ENCODE results near the gene SMARCC1.

The SMARCC1 gene

GRCh38 chr3:47610583-47610982, 171.1 kb downstream of the SMARCC1 start:
- H3K4me3 ChIP-seq (ENCODE audit: severe bottlenecking) = no peak overlapping the region
- no peak overlapping the region for H3K27ac ChIP-seq (ENCODE audit: poor library complexity, severe bottlenecking)
- H3K4me1 ChIP-seq (ENCODE audit: insufficient read depth, poor library complexity, severe bottlenecking) = no peaks in the 10 kb centered on the region
- no peak for ATAC-seq (ENCODE audit: low read depth)
- no peak for TF ChIP-seq CTCF (IDR thresholded peaks at IDR 0.05; ENCODE audit: poor library complexity, severe bottlenecking)
- H3K27me3 ChIP-seq (ENCODE audit: insufficient read depth, poor library complexity, severe bottlenecking) = no peaks in the 10 kb centered on the region
- no peak for DNase-seq (ENCODE audit: low spot score)
- H3K36me3 ChIP-seq (ENCODE audit: low read depth) = peaks cover 90% of the 10 kb centered on the region
- no peaks in the 10 kb centered on the region for H3K9me3 ChIP-seq (ENCODE audit: severe bottlenecking)

GRCh38 chr3:47607335-47607734, 174.4 kb downstream of the SMARCC1 start:
- H3K27me3 ChIP-seq (ENCODE audit: insufficient read depth, poor library complexity, severe bottlenecking) = no peaks in the 10 kb centered on the region
- no peak overlapping the region for H3K4me3 ChIP-seq (ENCODE audit: severe bottlenecking)
- H3K4me1 ChIP-seq (ENCODE audit: insufficient read depth, poor library complexity, severe bottlenecking) = no peaks in the 10 kb centered on the region
- DNase-seq (ENCODE audit: low spot score) (no peak), ATAC-seq (ENCODE audit: low read depth) (no peak)
- H3K27ac ChIP-seq (ENCODE audit: poor library complexity, severe bottlenecking) = no peak overlapping the region
- H3K9me3 ChIP-seq (ENCODE audit: severe bottlenecking) = no peaks in the 10 kb centered on the region
- TF ChIP-seq CTCF (IDR thresholded peaks at IDR 0.05; ENCODE audit: poor library complexity, severe bottlenecking) = no peak
- H3K36me3 ChIP-seq (ENCODE audit: low read depth) = peaks cover 80% of the 10 kb centered on the region

- no peak for TF ChIP-seq CTCF (IDR thresholded peaks at IDR 0.05; ENCODE audit: poor library complexity, severe bottlenecking)
- H3K27me3 ChIP-seq (ENCODE audit: insufficient read depth, poor library complexity, severe bottlenecking) = no peaks in the 10 kb centered on the region
- no peak overlapping the region for H3K4me3 ChIP-seq (ENCODE audit: severe bottlenecking)
- H3K36me3 ChIP-seq (ENCODE audit: low read depth) = peaks cover 69% of the 10 kb centered on the region
- DNase-seq (ENCODE audit: low spot score) (no peak), ATAC-seq (ENCODE audit: low read depth) (no peak)
- H3K4me1 ChIP-seq (ENCODE audit: insufficient read depth, poor library complexity, severe bottlenecking) = no peaks in the 10 kb centered on the region
- H3K27ac ChIP-seq (ENCODE audit: poor library complexity, severe bottlenecking) = no peak overlapping the region
- no peaks in the 10 kb centered on the region for H3K9me3 ChIP-seq (ENCODE audit: severe bottlenecking)
These were observed 175.5 kb downstream of the SMARCC1 start for GRCh38 chr3:47606165-47606564.

GRCh38 chr3:47605652-47606051, 176.0 kb downstream of the SMARCC1 start:
- no peaks in the 10 kb centered on the region for H3K4me1 ChIP-seq (ENCODE audit: insufficient read depth, poor library complexity, severe bottlenecking)
- H3K36me3 ChIP-seq (ENCODE audit: low read depth) = peaks cover 64% of the 10 kb centered on the region
- DNase-seq (ENCODE audit: low spot score) (no peak), ATAC-seq (ENCODE audit: low read depth) (no peak)
- no peaks in the 10 kb centered on the region for H3K27me3 ChIP-seq (ENCODE audit: insufficient read depth, poor library complexity, severe bottlenecking)
- no peaks in the 10 kb centered on the region for H3K9me3 ChIP-seq (ENCODE audit: severe bottlenecking)
- no peak for TF ChIP-seq CTCF (IDR thresholded peaks at IDR 0.05; ENCODE audit: poor library complexity, severe bottlenecking)
- H3K4me3 ChIP-seq (ENCODE audit: severe bottlenecking) = no peak overlapping the region
- H3K27ac ChIP-seq (ENCODE audit: poor library complexity, severe bottlenecking) = no peak overlapping the region

- no peak for ATAC-seq (ENCODE audit: low read depth)
- Histone ChIP-seq H3K27me3 (ENCODE audit: insufficient read depth, poor library complexity, severe bottlenecking) (no peaks in the 10 kb centered on the region), H3K27ac (ENCODE audit: poor library complexity, severe bottlenecking) (no peak overlapping the region), H3K36me3 (ENCODE audit: low read depth) (peaks cover 49% of the 10 kb centered on the region), H3K9me3 (ENCODE audit: severe bottlenecking) (no peaks in the 10 kb centered on the region), H3K4me1 (ENCODE audit: insufficient read depth, poor library complexity, severe bottlenecking) (no peaks in the 10 kb centered on the region), H3K4me3 (ENCODE audit: severe bottlenecking) (no peak overlapping the region)
- DNase-seq (ENCODE audit: low spot score) = no peak
- no peak for TF ChIP-seq CTCF (IDR thresholded peaks at IDR 0.05; ENCODE audit: poor library complexity, severe bottlenecking)
These were observed 177.5 kb downstream of the SMARCC1 start for GRCh38 chr3:47604145-47604544.

Data from RWPE2 (cell line).